Osteoblast (primary cell): ENCODE results near the gene AUTS2. TPM values are rescaled to one million over a fixed set of nuclear protein-coding genes. Genes with fewer than 3 reads are reported as not detected.

Source experiments
- DNase-seq: peaks from one replicate; pipeline ENCODE4 v3.0.0; 2011; ENCODE audit warnings: low spot score, mixed read lengths; ENCODE audit not compliant: insufficient read length; ENCODE audit errors: missing footprints
- H2AFZ ChIP-seq: 2 replicates; pipeline ENCODE4 v1.6.0; 2011; ENCODE audit warnings: mild to moderate bottlenecking, low read length
- H3K27ac ChIP-seq: 2 replicates; pipeline ENCODE4 v1.5.1; 2011; ENCODE audit warnings: mild to moderate bottlenecking, low read depth, low read length, moderate library complexity
- H3K27me3 ChIP-seq: 2 replicates; pipeline ENCODE4 v1.6.0; 2012; ENCODE audit warnings: mild to moderate bottlenecking, control low read depth, inconsistent platforms, low read length, moderate library complexity; ENCODE audit not compliant: insufficient read depth
- H3K36me3 ChIP-seq: 2 replicates; pipeline ENCODE4 v1.5.1; 2011; ENCODE audit warnings: mild to moderate bottlenecking, low read length, control low read depth, moderate library complexity; ENCODE audit not compliant: insufficient read depth
- H3K4me1 ChIP-seq: 2 replicates; pipeline ENCODE4 v1.5.1; 2011; ENCODE audit warnings: mild to moderate bottlenecking, low read length, control low read depth, moderate library complexity; ENCODE audit not compliant: insufficient read depth
- H3K4me2 ChIP-seq: 2 replicates; pipeline ENCODE4 v1.6.0; 2011; ENCODE audit warnings: mild to moderate bottlenecking, low read length; ENCODE audit not compliant: insufficient read depth
- H3K4me3 ChIP-seq: fragments of 200-600 bp; sonication (generic); 3 replicates; pipeline ENCODE4 v1.5.1; 2012; ENCODE audit warnings: mild to moderate bottlenecking, low read length, inconsistent platforms; ENCODE audit not compliant: insufficient read depth
- H3K79me2 ChIP-seq: 2 replicates; pipeline ENCODE4 v1.6.0; 2012; ENCODE audit warnings: mild to moderate bottlenecking, low read length, control low read depth, inconsistent platforms; ENCODE audit not compliant: insufficient read depth
- H3K9me3 ChIP-seq: 2 replicates; pipeline ENCODE4 v1.5.1; 2011; ENCODE audit warnings: low read depth, low read length, control low read depth
- H4K20me1 ChIP-seq: 2 replicates; pipeline ENCODE4 v1.6.0; 2012; ENCODE audit warnings: mild to moderate bottlenecking, low read length, control low read depth; ENCODE audit not compliant: insufficient read depth
- CTCF ChIP-seq: IDR thresholded peaks from 2 replicates; pipeline ENCODE4 v1.5.1; 2011; ENCODE audit warnings: mild to moderate bottlenecking, low read depth, low read length, moderate library complexity; ENCODE audit errors: extremely low read depth
- total RNA-seq: library from RNA; depleted of rRNA; stranded (reverse); fragments of >200 nt; gene quantifications from 2 replicates; pipeline ENCODE4 v1.2.3, GENCODE V29; 2012

Gene AUTS2
- total RNA-seq, 1 donor, result 15.2 TPM

GRCh38 chr7:70595755-70596597 lies 997.7 kb downstream of the AUTS2 start:
- H3K4me2 ChIP-seq, result peak overlapping the region; percentile 39
- H3K27ac ChIP-seq, result no peak overlapping the region
- H4K20me1 ChIP-seq, result no peaks in the 10 kb centered on the region
- H3K4me1 ChIP-seq, result no peaks in the 10 kb centered on the region
- no peak for TF ChIP-seq CTCF
- H3K9me3 ChIP-seq, result no peaks in the 10 kb centered on the region
- no peaks in the 10 kb centered on the region for H3K36me3 ChIP-seq
- peak overlapping the region; percentile 42 for H3K4me3 ChIP-seq
- DNase-seq, result no peak
- H2AFZ ChIP-seq, result no peak overlapping the region
- no peaks in the 10 kb centered on the region for H3K79me2 ChIP-seq
- H3K27me3 ChIP-seq, result peaks cover 10% of the 10 kb centered on the region

- no peaks in the 10 kb centered on the region for H3K4me1 ChIP-seq
- no peaks in the 10 kb centered on the region for H3K79me2 ChIP-seq
- H3K27ac ChIP-seq, result no peak overlapping the region
- peak overlapping the region; percentile 23 for H3K4me2 ChIP-seq
- H3K36me3 ChIP-seq, result no peaks in the 10 kb centered on the region
- H2AFZ ChIP-seq, result no peak overlapping the region
- H4K20me1 ChIP-seq, result no peaks in the 10 kb centered on the region
- peaks cover 10% of the 10 kb centered on the region for H3K27me3 ChIP-seq
- TF ChIP-seq CTCF, result no peak
- no peaks in the 10 kb centered on the region for H3K9me3 ChIP-seq
- H3K4me3 ChIP-seq, result no peak overlapping the region
- DNase-seq, result no peak
Measured at GRCh38 chr7:70596598-70596913, 998.3 kb downstream of the AUTS2 start.

GRCh38 chr7:70597066-70597465 lies 998.8 kb downstream of the AUTS2 start:
- Histone ChIP-seq H3K4me1 (no peaks in the 10 kb centered on the region), H3K9me3 (no peaks in the 10 kb centered on the region), H2AFZ (no peak overlapping the region), H3K4me2 (no peak overlapping the region), H3K36me3 (no peaks in the 10 kb centered on the region), H3K27ac (no peak overlapping the region), H3K79me2 (no peaks in the 10 kb centered on the region), H3K27me3 (peaks cover 10% of the 10 kb centered on the region), H3K4me3 (no peak overlapping the region), H4K20me1 (no peaks in the 10 kb centered on the region)
- no peak for TF ChIP-seq CTCF
- DNase-seq, result no peak

GRCh38 chr7:70598976-70599375 lies 1000.7 kb downstream of the AUTS2 start:
- Histone ChIP-seq H4K20me1 (no peaks in the 10 kb centered on the region), H3K27me3 (peaks cover 10% of the 10 kb centered on the region), H3K4me2 (no peak overlapping the region), H3K27ac (no peak overlapping the region), H3K9me3 (no peaks in the 10 kb centered on the region), H3K4me1 (no peaks in the 10 kb centered on the region), H2AFZ (no peak overlapping the region), H3K36me3 (no peaks in the 10 kb centered on the region), H3K79me2 (no peaks in the 10 kb centered on the region), H3K4me3 (no peak overlapping the region)
- DNase-seq, result no peak
- no peak for TF ChIP-seq CTCF
